CD4-positive, alpha-beta T cell treated with Interleukin-15 for 4 hours (primary cell): ENCODE data around the gene IGLL5.
"Not testable (repeated sequence)": the region's sequence is repeated elsewhere in the genome, so short reads cannot be mapped to it uniquely, and the experiment has no call there.

Experiments
- DNase-seq: peaks from one replicate; pipeline ENCODE4 v3.0.0-alpha.2; 2020; ENCODE audit warnings: low spot score

IGLL5 gene

DNA sequence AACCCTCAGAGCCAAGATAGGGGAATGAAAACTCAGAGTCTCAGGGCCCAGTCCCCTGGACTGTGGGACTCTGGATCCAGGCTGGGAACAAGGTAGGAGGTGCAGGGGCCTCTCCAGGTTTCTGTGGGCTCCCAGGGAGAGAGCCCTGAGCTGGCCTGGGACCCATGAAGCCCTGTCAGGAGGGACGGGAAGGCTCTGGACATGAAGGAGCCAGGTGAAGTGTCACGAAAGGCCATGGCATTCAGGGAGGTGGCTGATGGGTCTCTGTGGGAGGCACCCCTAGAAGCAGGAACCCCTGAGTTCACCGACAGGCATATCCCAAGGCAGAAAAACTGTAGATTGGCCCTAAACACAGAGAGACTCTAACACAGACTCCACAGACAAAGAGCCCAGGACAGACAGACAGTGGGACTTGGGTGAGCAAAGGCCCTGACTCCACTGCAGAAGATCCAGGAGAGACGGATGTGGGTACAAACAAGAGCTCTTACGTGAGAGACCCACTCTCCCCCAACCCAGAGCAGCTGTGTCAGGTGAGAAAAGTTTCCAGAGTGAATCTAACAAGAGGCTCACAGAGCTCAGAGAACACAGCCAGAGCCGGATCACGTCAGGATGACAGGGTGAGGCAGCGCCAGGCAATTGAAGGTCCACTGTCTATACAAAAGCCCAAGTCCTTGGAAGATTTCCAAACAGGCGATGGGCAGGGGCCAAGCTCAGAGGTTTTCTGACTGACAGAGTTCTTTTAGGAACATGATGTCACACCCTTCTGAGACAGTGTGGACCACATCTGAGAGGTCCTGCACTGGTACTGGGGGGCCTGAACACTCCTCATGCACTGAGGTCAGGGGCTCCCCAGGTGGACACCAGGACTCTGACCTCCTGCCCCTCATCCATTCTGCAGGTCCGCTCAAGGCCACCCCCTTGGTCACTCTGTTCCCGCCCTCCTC, 27.4 kb downstream of the IGLL5 start:
- no peak for DNase-seq

DNA sequence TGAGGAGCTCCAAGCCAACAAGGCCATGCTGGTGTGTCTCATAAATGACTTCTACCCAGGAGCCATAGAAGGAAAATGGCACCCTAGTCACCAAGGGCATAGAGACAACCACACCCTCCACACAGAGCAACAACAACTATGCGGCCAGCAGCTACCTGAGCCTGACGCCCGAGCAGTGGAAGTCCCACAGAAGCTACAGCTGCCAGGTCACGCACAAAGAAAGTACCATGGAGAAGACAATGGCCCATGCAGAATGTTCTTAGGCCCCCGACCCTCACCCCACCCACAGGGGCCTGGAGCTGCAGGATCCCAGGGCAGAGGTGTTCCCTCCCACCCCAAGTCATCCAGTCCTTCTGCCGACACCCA, 28.0 kb downstream of the IGLL5 start:
- no peak for DNase-seq

DNA sequence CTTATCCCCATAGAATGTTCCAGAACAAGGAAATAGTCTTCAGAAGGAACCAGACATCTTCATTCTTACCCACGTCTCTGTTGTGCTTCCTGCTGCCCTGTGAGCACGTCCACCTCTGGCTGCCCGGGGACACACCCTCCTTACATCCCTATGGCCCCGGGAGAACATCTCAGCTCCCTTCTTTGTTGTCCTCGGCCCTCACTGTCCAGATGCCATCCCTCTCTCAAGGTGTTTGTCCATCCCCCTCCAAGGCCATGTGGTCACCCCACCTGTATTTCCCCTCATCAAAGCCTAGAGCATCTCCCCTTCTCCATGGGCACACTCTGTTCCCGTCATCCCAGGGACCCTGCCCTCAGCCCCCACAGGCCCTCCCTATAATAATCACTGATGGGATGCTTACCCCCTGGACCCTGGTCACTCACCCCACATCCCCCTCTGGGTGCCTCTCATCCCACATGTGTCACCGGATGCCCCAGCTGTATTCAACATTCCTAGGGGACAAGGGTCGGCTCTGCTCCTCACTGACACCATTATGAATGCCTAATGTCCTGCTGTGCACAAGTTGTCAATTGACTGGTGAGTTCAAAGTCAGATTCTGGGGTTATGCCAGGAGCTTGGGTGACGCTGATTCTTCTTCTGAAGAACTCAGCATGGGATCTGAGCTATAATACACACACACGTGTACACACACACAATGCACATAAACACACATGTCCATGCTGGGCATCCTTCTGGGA, 28.8 kb downstream of the IGLL5 start:
- DNase-seq = no peak

DNA sequence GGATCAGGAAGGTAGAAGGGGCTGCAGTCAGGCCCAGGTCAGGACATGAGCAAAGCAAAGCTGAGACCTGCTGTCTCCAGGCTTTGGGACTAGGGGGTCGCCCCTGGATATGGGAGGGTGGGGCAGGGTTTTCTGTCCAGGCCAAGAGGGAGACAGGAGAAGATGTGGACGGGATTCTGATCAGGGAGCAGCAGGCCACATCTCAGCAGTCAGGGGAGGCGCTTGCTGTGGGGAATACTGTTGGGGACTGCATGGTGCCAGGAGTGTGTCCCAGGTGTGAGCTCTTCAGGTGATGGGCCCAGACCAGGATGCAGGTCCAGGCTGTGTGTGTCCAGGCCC, 29.3 kb downstream of the IGLL5 start:
- DNase-seq = no peak

DNA sequence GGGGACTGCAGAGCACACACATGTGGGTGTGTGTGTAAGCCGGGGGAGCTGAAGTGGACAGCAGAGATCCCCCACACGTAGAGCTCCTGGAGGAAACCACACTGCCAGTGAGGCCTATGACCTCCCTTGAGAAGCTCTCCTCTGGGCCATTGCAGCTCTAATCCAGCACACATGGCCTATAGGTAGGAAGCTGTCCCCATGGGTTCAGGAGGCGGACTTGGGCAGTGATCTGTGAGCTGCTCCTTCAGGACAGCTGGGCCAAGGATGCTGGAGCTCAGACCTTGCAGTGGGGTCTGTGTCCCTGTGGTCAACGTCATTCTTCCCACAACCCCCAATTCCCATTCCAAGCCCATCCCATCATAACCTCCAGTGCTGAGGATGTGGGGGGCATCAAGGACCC, 29.8 kb downstream of the IGLL5 start:
- DNase-seq = no peak

DNA sequence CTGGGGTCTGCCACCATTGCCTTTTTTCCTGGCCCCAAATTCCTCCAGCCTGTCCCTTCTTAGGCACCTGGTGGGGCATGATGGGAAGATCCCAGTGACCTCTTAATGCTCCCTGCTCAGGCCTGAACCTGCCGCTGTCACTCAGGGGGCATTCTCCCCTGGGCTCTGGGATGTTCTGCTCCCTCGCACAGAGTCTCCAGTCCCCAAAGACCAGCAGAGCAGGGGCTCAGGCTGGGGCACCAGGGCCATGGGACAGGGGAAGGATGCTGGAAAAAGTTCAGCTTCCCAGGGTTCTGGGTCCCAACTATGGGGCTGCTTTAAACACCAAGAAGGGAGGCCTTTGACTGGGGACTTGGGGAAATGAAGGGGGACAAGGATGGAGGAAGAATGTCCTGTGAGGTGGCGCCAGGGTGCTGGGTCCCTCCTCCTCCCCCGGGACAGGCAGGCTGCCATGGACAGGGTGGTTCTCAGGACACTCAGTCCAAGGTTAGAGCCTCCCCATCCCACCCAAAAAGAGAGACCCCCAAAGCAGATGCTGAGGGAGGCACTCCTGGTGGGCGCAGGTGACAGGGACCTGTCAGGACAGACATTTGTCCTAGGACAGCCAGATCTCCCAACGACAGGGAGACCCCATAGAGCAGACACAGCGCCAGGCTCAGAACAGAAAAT, 30.8 kb downstream of the IGLL5 start:
- DNase-seq = no peak

DNA sequence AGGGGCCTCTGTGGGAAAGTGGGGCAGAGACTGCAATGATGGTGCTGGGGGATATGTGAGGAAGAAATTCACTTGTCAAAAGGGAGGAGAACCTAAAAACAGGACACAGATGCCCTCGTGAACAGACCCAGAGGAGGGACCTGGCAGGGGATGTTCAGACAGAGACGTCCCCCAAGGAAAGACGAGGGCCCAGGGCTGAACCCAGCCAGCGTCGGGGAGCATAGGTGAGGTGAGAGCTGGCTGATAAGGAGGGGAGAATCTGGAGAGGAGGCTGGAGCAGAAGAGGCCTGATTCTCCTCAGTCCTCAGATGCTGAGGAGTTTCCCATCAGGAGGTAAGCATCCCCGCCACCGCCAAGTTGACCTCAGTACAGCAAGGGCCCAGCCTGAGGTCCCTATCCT, 31.4 kb downstream of the IGLL5 start:
- no peak for DNase-seq

DNA sequence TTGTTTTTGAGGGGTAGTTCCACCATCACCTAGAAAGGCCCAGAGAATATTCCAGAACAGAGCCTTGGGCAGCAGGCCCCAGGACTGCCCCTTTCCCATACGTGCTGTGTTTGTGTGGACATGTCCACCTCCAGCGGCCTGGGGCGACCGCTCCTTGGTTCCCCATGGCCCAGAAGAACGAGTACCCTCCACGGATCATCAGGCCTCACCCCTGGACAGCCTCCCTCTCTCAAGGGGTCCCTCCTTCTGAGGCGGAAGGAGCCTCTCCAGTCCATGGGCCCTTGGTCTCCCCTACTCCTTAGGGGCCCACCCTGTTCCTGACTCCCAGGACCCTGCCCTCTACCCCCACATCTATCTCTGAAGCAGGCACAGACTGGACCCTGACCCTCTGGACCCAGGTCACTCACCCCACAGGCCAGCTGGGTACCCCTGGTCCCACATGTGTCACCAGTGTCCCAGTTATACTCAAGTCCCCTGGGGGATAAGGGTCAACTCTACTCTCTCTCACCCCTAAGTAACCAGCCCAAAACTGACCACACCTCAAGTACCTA, 32.6 kb downstream of the IGLL5 start:
- no peak for DNase-seq

DNA sequence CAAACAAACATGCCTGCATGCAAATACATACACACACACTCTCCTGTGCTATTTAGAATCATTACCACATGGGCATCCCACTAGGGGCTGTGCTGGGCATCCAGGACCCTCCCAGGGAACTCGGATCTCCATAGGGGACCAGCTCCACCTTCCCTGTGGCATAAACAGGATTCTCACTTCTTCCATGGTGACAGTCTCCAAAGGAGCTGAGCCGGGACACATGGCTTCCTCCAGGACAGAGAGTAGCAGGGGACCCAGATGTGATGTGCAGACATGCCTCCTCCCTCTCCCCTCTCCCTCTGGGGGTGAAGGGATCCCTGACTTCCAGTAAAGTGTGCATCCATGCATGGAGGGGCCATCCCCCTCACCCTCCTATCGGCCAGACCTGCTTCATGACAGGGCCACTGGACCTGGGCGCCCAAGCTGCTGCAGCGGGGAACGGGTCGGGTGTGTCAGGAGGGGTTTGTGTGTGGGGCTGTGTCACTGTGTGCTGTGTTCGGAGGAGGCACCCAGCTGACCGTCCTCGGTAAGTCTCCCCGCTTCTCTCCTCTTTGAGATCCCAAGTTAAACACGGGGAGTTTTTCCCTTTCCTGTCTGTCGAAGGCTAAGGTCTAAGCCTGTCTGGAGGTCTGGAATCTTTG, 33.4 kb downstream of the IGLL5 start:
- no peak for DNase-seq

DNA sequence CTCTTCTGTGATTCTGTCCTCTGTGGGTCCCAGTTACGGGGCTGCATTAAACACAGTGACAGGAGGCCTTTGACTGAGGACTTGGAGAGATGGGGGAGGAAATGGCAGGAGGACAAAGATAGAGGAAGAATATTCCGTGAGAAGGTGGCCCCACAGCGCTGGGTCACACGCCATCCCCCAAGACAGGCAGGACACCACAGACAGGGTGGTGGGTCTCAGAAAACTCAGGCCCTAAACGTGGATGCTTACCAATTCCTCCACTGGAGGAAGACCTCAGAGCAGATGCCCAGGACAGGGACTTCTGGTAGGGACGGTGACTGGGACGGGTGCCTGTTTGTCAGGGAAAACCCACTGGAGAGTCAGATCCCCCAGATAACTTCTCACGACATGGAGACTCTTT, 34.0 kb downstream of the IGLL5 start:
- no peak for DNase-seq

DNA sequence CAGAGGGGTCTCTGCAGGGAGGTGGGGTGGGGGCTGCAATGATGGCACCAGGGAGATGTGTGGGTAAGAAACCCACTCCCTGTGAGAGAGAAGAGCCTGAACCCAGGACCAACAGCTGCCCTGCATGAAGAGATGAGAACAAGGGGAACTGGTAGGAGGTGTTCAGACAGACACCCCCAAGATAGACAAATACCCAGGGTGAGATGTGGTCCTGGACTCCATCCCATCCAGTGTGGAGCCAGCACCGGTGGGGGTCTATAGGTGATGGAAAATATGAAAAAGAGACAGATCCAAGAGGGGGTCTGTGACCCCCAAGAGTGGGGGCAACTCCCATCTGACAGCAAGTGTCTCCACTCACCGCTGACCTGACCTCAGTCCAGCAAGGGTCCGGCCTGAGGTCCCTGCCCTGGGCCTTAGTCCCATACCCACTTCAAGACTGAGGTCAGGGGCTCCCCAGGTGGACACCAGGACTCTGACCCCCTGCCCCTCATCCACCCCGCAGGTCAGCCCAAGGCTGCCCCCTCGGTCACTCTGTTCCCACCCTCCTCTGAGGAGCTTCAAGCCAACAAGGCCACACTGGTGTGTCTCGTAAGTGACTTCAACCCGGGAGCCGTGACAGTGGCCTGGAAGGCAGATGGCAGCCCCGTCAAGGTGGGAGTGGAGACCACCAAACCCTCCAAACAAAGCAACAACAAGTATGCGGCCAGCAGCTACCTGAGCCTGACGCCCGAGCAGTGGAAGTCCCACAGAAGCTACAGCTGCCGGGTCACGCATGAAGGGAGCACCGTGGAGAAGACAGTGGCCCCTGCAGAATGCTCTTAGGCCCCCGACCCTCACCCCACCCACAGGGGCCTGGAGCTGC, 34.7 kb downstream of the IGLL5 start:
- not testable (repeated sequence) for DNase-seq

DNA sequence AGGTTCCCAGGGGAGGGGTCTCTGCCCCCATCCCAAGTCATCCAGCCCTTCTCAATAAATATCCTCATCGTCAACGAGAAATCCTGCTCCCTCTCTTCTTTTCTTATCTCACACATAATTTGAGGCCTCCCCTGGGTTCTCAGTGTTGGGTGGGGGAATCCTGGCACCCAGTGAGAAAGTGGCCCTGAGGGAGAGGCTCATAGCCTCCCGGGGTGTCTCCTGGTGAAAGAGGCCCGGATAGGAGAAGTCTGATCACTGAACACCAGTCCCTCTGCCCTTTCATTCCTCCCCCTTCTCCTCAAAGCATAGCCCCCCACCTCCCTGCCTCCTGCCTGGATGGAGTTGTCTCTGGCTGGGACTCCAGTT, 35.3 kb downstream of the IGLL5 start:
- no peak for DNase-seq

DNA sequence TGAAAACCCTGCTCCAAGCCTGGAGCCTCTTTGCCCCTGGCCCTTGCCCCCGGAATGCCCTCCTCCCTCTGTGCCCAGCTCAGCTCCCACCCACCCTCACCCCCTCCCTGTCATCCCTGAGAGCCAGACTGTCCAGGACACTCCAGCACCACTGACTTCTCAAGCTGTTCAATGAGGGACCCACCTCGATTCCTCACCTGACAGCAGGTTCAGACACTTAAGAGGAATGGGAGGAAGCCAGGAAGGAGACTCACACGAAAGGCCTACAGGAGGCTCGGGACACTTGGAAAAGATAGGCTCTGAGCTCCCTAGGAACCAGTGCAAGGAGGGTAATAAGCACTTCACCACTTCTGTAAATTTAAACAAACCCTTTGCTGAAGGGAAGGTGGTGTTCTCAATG, 35.8 kb downstream of the IGLL5 start:
- no peak for DNase-seq

DNA sequence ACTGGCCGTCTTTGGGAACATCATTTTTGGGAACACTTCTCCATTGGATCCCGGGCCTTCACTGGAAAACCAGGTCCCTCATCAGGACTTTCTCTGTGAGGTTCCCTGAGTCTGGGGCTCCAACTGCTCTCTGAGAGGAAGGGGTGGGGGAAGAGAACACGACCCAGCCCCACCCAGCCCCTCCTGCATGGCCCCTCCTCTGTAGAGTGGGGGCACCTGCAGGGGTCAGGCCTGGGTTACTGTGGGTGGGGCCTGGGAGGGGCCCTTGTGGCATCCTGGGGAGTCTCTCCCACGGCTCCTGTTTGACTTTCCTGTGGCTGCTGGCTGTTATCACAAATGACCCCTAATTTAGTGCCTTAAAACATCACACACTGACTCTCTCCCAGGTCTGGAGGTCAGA, 36.3 kb downstream of the IGLL5 start:
- DNase-seq = no peak

DNA sequence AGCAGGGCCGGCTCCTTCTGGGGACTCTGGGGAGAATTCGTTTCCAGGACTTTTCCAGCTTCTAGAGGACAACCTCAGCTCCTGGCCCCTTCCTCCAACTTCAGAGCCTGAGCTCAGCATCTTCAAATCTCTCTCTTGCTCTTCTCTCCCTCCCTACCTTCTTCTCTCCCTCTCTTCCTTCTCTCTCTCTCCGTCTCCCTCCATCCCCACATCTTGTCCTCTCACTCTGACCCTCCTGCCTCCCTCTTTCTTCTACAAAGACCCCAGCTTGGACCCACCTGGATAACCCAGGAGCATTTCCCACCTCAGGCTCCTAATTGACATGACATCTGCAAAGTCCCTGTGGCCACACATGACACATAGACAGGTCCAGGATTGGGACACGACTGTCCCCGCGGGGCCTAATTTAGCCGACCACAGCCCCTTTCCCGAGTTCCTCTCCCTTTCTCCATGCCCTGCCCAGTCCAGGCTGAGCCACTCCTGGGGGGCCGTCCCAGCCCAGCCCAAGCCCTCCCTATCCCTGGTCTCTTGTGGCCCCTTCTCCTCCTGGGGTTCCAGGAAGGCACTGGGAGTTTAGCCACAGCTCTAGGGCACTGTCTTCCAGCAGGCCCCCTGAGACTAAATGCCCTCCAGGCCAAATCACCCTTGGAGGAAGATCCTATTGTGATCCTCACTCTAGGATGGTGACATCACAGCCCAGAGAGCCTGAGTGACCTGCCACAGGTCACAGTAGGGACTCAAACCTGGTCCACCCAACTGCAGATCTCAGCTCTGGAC, 36.9 kb downstream of the IGLL5 start:
- DNase-seq = no peak

DNA sequence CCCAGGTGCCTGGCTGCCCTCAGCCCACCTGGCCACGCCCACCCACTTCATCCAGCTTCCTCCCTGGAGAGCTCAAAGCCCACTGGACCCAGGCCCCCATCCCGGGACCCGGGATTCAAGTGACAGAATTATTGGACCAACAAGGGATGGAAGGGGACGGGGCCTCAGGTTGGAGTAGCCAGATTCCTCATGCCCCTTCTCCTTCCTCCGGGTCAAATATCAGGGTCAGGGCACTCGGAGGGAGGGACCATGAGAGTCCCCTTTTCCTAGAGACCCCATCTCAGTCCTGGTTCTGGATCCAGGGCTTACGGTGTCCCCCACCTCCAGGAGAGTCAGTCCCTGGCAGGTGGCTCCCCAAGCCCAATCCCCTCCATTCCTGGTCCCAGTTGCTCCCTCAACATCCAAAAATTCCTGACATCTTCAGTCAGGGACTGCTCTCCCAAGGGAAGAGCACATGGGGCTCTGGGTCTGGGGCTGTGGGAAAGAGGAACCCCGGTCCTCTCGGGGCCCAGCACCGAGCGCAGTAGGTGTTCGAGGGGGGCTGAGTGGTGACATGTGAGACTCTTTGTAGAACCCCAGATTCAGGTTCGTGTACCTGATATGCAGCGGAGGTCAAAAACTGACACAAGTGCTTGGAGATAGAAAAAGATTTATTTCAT, 37.7 kb downstream of the IGLL5 start:
- no peak for DNase-seq

DNA sequence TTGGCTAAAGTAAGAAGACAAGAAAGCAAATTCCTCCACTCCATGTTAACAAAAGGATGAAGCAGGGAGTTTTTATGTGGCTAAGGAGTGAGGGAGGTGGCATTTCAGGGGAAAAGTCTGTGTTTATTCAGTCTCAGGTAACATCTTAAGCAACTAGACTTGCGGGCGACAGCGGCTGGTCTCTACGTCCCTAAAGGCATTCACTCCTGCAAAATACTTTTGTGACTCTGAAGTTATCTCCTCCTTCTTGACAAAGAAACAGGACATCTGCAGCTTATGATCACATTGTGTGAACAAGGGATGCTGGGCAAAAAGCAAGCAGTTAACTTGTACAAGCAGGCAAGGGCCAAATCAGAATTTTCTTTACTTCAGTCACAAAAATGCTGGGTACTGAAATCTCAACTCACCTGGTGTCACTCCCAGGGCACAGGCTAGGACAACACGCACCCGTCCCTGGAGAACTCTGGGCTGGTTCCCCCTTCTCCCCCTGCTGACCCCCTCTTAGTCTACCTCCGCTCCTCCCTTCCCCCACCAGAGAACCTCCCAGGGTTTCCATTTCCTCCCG, 38.3 kb downstream of the IGLL5 start:
- DNase-seq = no peak

DNA sequence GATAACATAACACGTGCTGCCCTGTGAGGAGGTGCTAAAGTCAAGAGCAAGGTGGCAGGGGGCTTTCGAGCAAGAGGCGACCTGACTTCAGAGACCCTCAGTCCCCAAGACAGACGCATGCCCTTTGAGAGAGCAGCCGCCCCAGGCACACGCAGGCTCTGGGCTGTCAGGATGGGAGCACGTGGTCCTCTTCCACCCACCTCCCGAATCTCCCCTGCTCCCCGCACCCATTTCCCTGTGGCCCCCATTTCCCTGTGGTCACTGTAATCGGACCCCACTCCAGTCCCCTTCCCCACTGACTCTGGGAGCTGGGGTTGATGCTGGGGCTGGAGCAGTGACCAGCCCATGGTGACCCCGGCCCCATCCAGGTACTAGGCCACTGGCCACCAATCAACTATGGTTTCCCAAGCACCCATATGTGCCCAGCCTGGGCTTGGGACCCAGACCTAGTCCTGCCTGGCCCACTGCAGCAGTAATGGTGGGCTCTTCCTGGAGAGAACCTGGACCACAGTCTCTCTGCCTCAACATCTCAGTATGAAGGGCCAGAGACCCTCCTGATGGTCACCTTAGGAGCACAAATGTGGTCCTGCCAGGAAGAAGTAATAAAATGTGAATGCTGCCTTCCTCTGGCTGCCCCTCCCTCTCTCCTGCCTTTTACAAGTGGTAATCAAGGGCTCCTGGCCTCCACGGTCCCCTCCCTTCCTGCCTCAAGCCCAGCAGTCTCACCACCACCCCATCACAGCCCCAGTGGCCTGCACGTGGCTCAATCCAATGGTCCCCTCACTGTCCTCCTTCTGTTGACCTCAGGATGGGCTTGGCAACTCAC, 39.0 kb downstream of the IGLL5 start:
- no peak for DNase-seq
